Mesenchymal stem cell (in vitro differentiated cells and primary cell): ENCODE results near the gene CTRB2.
"Not testable (repeated sequence)": the region's sequence is repeated elsewhere in the genome, so short reads cannot be mapped to it uniquely, and the experiment has no call there.

Source experiments
- DNase-seq: peaks from one replicate; pipeline ENCODE4 v3.0.0-alpha.2; 2013
- H2AFZ ChIP-seq: one replicate; pipeline ENCODE4 v1.6.1; 2013; ENCODE audit warnings: low read depth, mild to moderate bottlenecking, control low read depth, inconsistent platforms, low read length, moderate library complexity
- H2AK5ac ChIP-seq: 2 replicates; pipeline ENCODE4 v1.6.1; 2013; ENCODE audit warnings: low read length, moderate library complexity, mild to moderate bottlenecking, inconsistent platforms; ENCODE audit not compliant: severe bottlenecking
- H2BK120ac ChIP-seq: one replicate; pipeline ENCODE4 v1.6.1; 2013; ENCODE audit warnings: low read depth, mild to moderate bottlenecking, inconsistent platforms, low read length, moderate library complexity
- H2BK12ac ChIP-seq, 2 experiments: one replicate each; pipeline ENCODE4 v1.6.1; 2013; ENCODE audit warnings: inconsistent platforms in 2 of 2, low read length in 2 of 2, mild to moderate bottlenecking in 2 of 2, moderate library complexity in 2 of 2, control low read depth in 1 of 2
- H2BK15ac ChIP-seq: one replicate; pipeline ENCODE4 v1.6.1; 2013; ENCODE audit warnings: mild to moderate bottlenecking, low read depth, inconsistent platforms; ENCODE audit not compliant: poor library complexity, severe bottlenecking
- H2BK5ac ChIP-seq: 2 replicates; pipeline ENCODE4 v1.6.1; 2013; ENCODE audit warnings: low read depth, mild to moderate bottlenecking, low read length, control low read depth, inconsistent platforms; ENCODE audit not compliant: poor library complexity, severe bottlenecking
- H3K14ac ChIP-seq, 2 experiments: one replicate each; pipeline ENCODE4 v1.6.1; 2013; ENCODE audit warnings: inconsistent platforms in 2 of 2, low read length in 2 of 2, control low read depth in 1 of 2, mild to moderate bottlenecking in 1 of 2, moderate library complexity in 1 of 2
- H3K18ac ChIP-seq, 2 experiments: one replicate each; pipeline ENCODE4 v1.6.1; 2013; ENCODE audit warnings: inconsistent platforms in 2 of 2, low read length in 2 of 2, control low read depth in 1 of 2, low read depth in 1 of 2, mild to moderate bottlenecking in 1 of 2
- H3K23ac ChIP-seq, 2 experiments: one replicate each; pipeline ENCODE4 v1.6.1; 2013; ENCODE audit warnings: inconsistent platforms in 2 of 2, low read length in 2 of 2, mild to moderate bottlenecking in 2 of 2, moderate library complexity in 2 of 2, control low read depth in 1 of 2
- H3K27ac ChIP-seq: 2 replicates; pipeline ENCODE4 v1.5.1; 2013; ENCODE audit warnings: mild to moderate bottlenecking, moderate library complexity, low read length, control low read depth, inconsistent platforms; ENCODE audit not compliant: poor library complexity, severe bottlenecking
- H3K27me3 ChIP-seq, 2 experiments: 2 replicates each; pipeline versions ENCODE4 v1.6.1 to v1.7.0; 2013; ENCODE audit warnings: low read length in 2 of 2, mild to moderate bottlenecking in 2 of 2, moderate library complexity in 2 of 2, control low read depth in 1 of 2, inconsistent platforms in 1 of 2; ENCODE audit not compliant: control insufficient read depth in 1 of 2, insufficient read depth in 1 of 2
- H3K36me3 ChIP-seq, 2 experiments: 2 replicates each; pipeline versions ENCODE4 v1.6.1 to v1.7.0; 2013; ENCODE audit warnings: low read length in 2 of 2, control low read depth in 1 of 2, inconsistent platforms in 1 of 2, low read depth in 1 of 2, mild to moderate bottlenecking in 1 of 2; ENCODE audit not compliant: insufficient read depth in 2 of 2, control insufficient read depth in 1 of 2
- H3K4ac ChIP-seq, 2 experiments: one replicate each; pipeline ENCODE4 v1.6.1; 2013; ENCODE audit warnings: inconsistent platforms in 2 of 2, low read length in 2 of 2, mild to moderate bottlenecking in 2 of 2, moderate library complexity in 2 of 2, control low read depth in 1 of 2, low read depth in 1 of 2
- H3K4me1 ChIP-seq: 2 replicates; pipeline ENCODE4 v1.6.1; 2013; ENCODE audit warnings: low read depth, low read length, control low read depth; ENCODE audit not compliant: control insufficient read depth, insufficient read depth
- H3K4me2 ChIP-seq: 2 replicates; pipeline ENCODE4 v1.6.1; 2013; ENCODE audit warnings: low read length, mild to moderate bottlenecking, inconsistent platforms; ENCODE audit not compliant: poor library complexity, severe bottlenecking
- H3K4me3 ChIP-seq, 2 experiments: 2 replicates each; pipeline versions ENCODE4 v1.5.1 to v1.7.0; 2013; ENCODE audit warnings: low read length in 2 of 2, mild to moderate bottlenecking in 2 of 2, control low read depth in 1 of 2, low read depth in 1 of 2; ENCODE audit not compliant: insufficient read depth in 1 of 2
- H3K79me1 ChIP-seq: replicated peaks from 2 replicates; pipeline ENCODE4 v1.6.1; 2013; ENCODE audit warnings: mild to moderate bottlenecking, control low read depth, low read length, inconsistent platforms; ENCODE audit not compliant: poor library complexity, severe bottlenecking
- H3K9ac ChIP-seq: 2 replicates; pipeline ENCODE4 v1.7.0; 2013; ENCODE audit warnings: mild to moderate bottlenecking, low read length, moderate library complexity
- H3K9me3 ChIP-seq: 2 replicates; pipeline ENCODE4 v1.7.0; 2013; ENCODE audit warnings: mild to moderate bottlenecking, low read length; ENCODE audit not compliant: control insufficient read depth
- H4K8ac ChIP-seq: one replicate; pipeline ENCODE4 v1.6.1; 2013; ENCODE audit warnings: inconsistent platforms, mild to moderate bottlenecking, low read length, moderate library complexity
- H4K91ac ChIP-seq: one replicate; pipeline ENCODE4 v1.6.1; 2013; ENCODE audit warnings: mild to moderate bottlenecking, low read length, inconsistent platforms
- WGBS: methylation state at CpG from one replicate; pipeline ENCODE4 v1.1.7; 2013; ENCODE audit warnings: mixed read lengths; 5-methylcytosine and 5-hydroxymethylcytosine counted together

The CTRB2 gene

DNA sequence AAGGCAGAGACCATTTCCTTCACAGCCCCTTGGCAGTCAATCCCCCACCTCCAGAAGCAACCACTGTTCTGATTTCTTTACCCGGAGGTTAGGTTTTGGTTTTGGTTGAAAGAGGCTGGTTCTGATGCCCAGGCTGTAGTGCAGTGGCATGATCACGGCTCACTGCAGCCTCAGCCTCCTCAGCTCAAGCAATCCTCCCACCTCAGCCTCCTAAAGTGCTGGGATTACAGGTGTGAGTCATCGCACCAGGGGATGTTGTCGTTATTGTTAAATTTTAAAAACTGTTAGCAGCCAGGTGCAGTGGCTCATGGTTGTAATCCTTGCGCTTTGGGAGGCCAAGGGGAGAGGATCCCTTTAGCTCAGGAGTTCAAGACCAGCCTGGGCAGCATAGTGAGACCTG, 3.0 kb upstream of the CTRB2 start:
- Histone ChIP-seq H2BK120ac (no peak overlapping the region), H4K91ac (no peak overlapping the region), H3K27ac (no peak overlapping the region), H4K8ac (no peak overlapping the region), H2AK5ac (no peak overlapping the region), H3K27me3 (peaks cover 0 to 14% of the 10 kb centered on the region in 2 experiments), H3K4me2 (no peak overlapping the region), H3K36me3 (no peaks in the 10 kb centered on the region), H3K14ac (no peak overlapping the region), H2BK15ac (no peak overlapping the region), H3K9me3 (no peaks in the 10 kb centered on the region), H3K4me1 (peaks cover 11% of the 10 kb centered on the region), H3K4ac (no peak overlapping the region), H2AFZ (no peak overlapping the region), H2BK5ac (no peak overlapping the region), H3K9ac (no peak overlapping the region), H2BK12ac (no peak overlapping the region), H3K18ac (no peak overlapping the region), H3K23ac (no peak overlapping the region), H3K79me1 (no peaks in the 10 kb centered on the region), H3K4me3 (no peak overlapping the region)
- DNase-seq = no peak
- WGBS = 97% methylated on average over 4 of the region's 5 CpGs

- 89% methylated on average over 7 of the region's 7 CpGs for WGBS
- H2BK5ac ChIP-seq, DNase-seq: not testable (repeated sequence)
These were observed 2.6 kb upstream of the CTRB2 start for GRCh38 chr16:75209514-75209913.

GRCh38 chr16:75208861-75209505, 2.0 kb upstream of the CTRB2 start:
- peaks cover 0 to 14% of the 10 kb centered on the region in 2 experiments for H3K27me3 ChIP-seq
- no peak overlapping the region for H3K4ac ChIP-seq
- no peak overlapping the region for H3K4me2 ChIP-seq
- WGBS = 88% methylated on average over 26 of the region's 27 CpGs
- H2BK5ac ChIP-seq = no peak overlapping the region
- H2BK12ac ChIP-seq = no peak overlapping the region
- no peak for DNase-seq
- no peak overlapping the region for H2BK120ac ChIP-seq
- no peaks in the 10 kb centered on the region for H3K36me3 ChIP-seq
- H3K4me3 ChIP-seq = no peak overlapping the region
- no peaks in the 10 kb centered on the region for H3K9me3 ChIP-seq
- no peak overlapping the region for H4K8ac ChIP-seq
- no peak overlapping the region for H3K23ac ChIP-seq
- no peak overlapping the region for H2BK15ac ChIP-seq
- no peak overlapping the region for H3K27ac ChIP-seq
- no peak overlapping the region for H4K91ac ChIP-seq
- no peaks in the 10 kb centered on the region for H3K79me1 ChIP-seq
- H2AK5ac ChIP-seq = no peak overlapping the region
- H3K9ac ChIP-seq = no peak overlapping the region
- no peak overlapping the region for H3K14ac ChIP-seq
- H3K4me1 ChIP-seq = peaks cover 11% of the 10 kb centered on the region
- no peak overlapping the region for H3K18ac ChIP-seq
- H2AFZ ChIP-seq = no peak overlapping the region

More at GRCh38 chr16:75209514-75209913, 2.6 kb upstream of the CTRB2 start:
- H3K79me1 ChIP-seq, H2BK15ac ChIP-seq, H3K4ac ChIP-seq, H3K27ac ChIP-seq, H3K9ac ChIP-seq, H2BK120ac ChIP-seq, H3K14ac ChIP-seq, H2BK12ac ChIP-seq, H3K18ac ChIP-seq, H3K4me2 ChIP-seq, H3K23ac ChIP-seq, H2AFZ ChIP-seq, H3K36me3 ChIP-seq, H3K4me3 ChIP-seq, H3K9me3 ChIP-seq, H4K91ac ChIP-seq, H2AK5ac ChIP-seq, H4K8ac ChIP-seq: not testable (repeated sequence)
- H3K27me3 ChIP-seq = peaks cover 0 to 14% of the 10 kb centered on the region in 2 experiments
- H3K4me1 ChIP-seq = peaks cover 11% of the 10 kb centered on the region

- no peaks in the 10 kb centered on the region for H3K79me1 ChIP-seq
- H3K4me2 ChIP-seq = no peak overlapping the region
- peaks cover 0 to 14% of the 10 kb centered on the region in 2 experiments for H3K27me3 ChIP-seq
- H3K36me3 ChIP-seq = no peaks in the 10 kb centered on the region
- no peak overlapping the region for H3K4me3 ChIP-seq
- no peak overlapping the region for H2BK12ac ChIP-seq
- DNase-seq = no peak
- no peak overlapping the region for H2AK5ac ChIP-seq
- no peak overlapping the region for H3K14ac ChIP-seq
- H2BK5ac ChIP-seq = no peak overlapping the region
- H4K8ac ChIP-seq = no peak overlapping the region
- no peak overlapping the region for H3K27ac ChIP-seq
- H2AFZ ChIP-seq = no peak overlapping the region
- no peak overlapping the region for H2BK15ac ChIP-seq
- H3K9me3 ChIP-seq = no peaks in the 10 kb centered on the region
- WGBS = 93% methylated on average over 9 of the region's 13 CpGs
- H3K4ac ChIP-seq = no peak overlapping the region
- H4K91ac ChIP-seq = no peak overlapping the region
- H2BK120ac ChIP-seq = no peak overlapping the region
- no peak overlapping the region for H3K23ac ChIP-seq
- H3K4me1 ChIP-seq = peaks cover 11% of the 10 kb centered on the region
- H3K18ac ChIP-seq = no peak overlapping the region
- no peak overlapping the region for H3K9ac ChIP-seq
These were observed 1.4 kb upstream of the CTRB2 start for GRCh38 chr16:75208242-75208825.
